Nephron (organoid): ENCODE results near the gene NEIL3.
A peak's percentile ranks its signal among the peaks of the same experiment; 100 is the strongest.

ENCODE experiments used
- H3K27ac Mint-ChIP-seq, 3 experiments: 2 replicates each; pipeline ENCODE4 v1.8.0; 2020; ENCODE audit warnings: mixed read lengths in 3 of 3, mild to moderate bottlenecking in 2 of 3, moderate library complexity in 1 of 3
- H3K27me3 Mint-ChIP-seq: 2 replicates; pipeline ENCODE4 v1.8.0; 2021; ENCODE audit warnings: low read depth, mild to moderate bottlenecking, moderate library complexity, mixed read lengths
- H3K36me3 Mint-ChIP-seq: 2 replicates; pipeline ENCODE4 v1.8.0; 2020; ENCODE audit warnings: low read depth, mixed read lengths
- H3K4me1 Mint-ChIP-seq: 2 replicates; pipeline ENCODE4 v1.8.0; 2020; ENCODE audit warnings: mixed read lengths
- H3K4me3 Mint-ChIP-seq, 3 experiments: 2 replicates each; pipeline ENCODE4 v1.8.0; 2020; ENCODE audit warnings: mild to moderate bottlenecking in 3 of 3, mixed read lengths in 3 of 3, moderate library complexity in 2 of 3
- H3K9me3 Mint-ChIP-seq: 2 replicates; pipeline ENCODE4 v1.8.0; 2020; ENCODE audit warnings: mixed read lengths
- TF ChIP-seq, protein P1 (sequence below), 3 experiments: fragments of 200-600 bp; sonication (generic); IDR thresholded peaks; one replicate each; pipeline ENCODE4 v1.5.0; 2021; ENCODE audit warnings: antibody characterized with exemption in 3 of 3; ENCODE audit not compliant: unreplicated experiment in 3 of 3

NEIL3 gene

DNA sequence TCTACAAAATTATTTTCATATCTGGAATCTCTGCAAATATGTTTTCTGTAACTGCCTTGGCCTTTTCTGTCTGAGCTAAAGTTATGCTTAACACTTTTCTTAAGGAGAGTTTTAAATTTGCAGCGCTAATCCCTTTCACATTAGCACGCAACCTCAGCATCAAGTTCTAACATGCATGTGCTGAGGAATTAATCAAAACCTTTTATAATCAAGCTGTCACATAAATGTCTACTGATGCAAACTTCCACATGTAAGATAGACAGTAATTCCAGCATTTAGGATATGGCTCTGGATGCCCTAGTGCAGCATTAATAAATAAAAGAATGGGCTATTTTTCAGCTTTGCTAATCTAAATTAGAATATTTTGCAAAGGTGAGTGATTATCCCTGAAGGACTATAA is 17.5 kb upstream of the NEIL3 start:
- Mint-ChIP-seq H3K36me3 (no peaks in the 10 kb centered on the region), H3K4me3 (no peak overlapping the region), H3K9me3 (no peaks in the 10 kb centered on the region), H3K27me3 (peaks cover 6% of the 10 kb centered on the region), H3K27ac (peak overlapping the region in 2 of 3 experiments; percentile 3 to 49), H3K4me1 (no peaks in the 10 kb centered on the region)
- TF ChIP-seq, protein P1, sequence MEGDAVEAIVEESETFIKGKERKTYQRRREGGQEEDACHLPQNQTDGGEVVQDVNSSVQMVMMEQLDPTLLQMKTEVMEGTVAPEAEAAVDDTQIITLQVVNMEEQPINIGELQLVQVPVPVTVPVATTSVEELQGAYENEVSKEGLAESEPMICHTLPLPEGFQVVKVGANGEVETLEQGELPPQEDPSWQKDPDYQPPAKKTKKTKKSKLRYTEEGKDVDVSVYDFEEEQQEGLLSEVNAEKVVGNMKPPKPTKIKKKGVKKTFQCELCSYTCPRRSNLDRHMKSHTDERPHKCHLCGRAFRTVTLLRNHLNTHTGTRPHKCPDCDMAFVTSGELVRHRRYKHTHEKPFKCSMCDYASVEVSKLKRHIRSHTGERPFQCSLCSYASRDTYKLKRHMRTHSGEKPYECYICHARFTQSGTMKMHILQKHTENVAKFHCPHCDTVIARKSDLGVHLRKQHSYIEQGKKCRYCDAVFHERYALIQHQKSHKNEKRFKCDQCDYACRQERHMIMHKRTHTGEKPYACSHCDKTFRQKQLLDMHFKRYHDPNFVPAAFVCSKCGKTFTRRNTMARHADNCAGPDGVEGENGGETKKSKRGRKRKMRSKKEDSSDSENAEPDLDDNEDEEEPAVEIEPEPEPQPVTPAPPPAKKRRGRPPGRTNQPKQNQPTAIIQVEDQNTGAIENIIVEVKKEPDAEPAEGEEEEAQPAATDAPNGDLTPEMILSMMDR (IDR thresholded peaks at IDR 0.05; ENCODE audit: unreplicated experiment in 3 of 3): no peak

DNA sequence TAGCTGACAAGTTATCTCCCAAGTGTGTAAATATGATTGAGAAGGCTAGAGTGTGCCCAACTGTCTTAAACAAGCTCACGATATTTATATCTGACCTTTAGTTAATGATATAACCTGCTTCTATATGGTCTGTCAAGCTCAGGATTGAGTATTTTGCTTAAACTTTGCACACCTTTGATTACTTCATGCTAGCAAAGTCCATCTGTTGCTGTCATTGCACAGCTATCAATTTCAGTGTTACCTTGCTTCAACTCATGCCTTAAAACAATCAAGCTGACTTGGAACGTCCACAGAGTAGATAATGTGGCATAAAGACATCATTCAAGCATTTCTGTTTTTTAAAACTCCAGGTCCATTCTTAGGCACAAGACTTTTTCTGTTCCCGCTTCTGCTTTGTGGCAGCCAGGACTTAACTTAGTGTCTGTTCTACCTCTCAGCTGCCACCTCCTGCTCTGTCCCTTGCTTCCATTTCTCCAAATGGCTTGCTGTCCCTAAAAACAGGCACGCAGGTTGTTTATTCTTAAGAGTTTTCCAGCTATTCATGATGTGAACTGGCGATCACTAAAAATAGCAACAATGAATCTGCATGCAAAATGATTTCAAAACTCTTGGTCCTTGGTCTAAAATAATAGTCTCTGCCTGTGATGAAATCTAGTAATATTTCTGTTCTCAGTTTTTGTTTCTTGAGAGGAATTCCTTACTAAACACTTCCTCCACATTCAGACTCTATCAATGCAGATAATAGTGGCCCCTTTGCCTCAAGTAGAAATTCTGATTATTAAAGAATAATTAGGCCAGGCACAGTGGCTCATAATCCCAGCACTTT is 16.3 kb upstream of the NEIL3 start:
- H3K27ac Mint-ChIP-seq: peak overlapping the region in 1 of 3 experiments; percentile 76

GRCh38 chr4:177297785-177298391 is 11.8 kb upstream of the NEIL3 start:
- no peak overlapping the region for H3K27ac Mint-ChIP-seq
- H3K27me3 Mint-ChIP-seq: no peaks in the 10 kb centered on the region
- TF ChIP-seq, protein P1 (IDR thresholded peaks at IDR 0.05; ENCODE audit: unreplicated experiment in 3 of 3): no peak
- no peak overlapping the region for H3K4me3 Mint-ChIP-seq
- no peaks in the 10 kb centered on the region for H3K4me1 Mint-ChIP-seq
- no peaks in the 10 kb centered on the region for H3K36me3 Mint-ChIP-seq
- H3K9me3 Mint-ChIP-seq: peaks cover 5% of the 10 kb centered on the region

More for the DNA sequence above, 16.3 kb upstream of the NEIL3 start:
- no peaks in the 10 kb centered on the region for H3K36me3 Mint-ChIP-seq
- no peak overlapping the region for H3K4me3 Mint-ChIP-seq
- H3K9me3 Mint-ChIP-seq: peaks cover 5% of the 10 kb centered on the region
- H3K4me1 Mint-ChIP-seq: no peaks in the 10 kb centered on the region
- H3K27me3 Mint-ChIP-seq: peaks cover 3% of the 10 kb centered on the region
- TF ChIP-seq, protein P1 (IDR thresholded peaks at IDR 0.05; ENCODE audit: unreplicated experiment in 3 of 3): no peak

DNA sequence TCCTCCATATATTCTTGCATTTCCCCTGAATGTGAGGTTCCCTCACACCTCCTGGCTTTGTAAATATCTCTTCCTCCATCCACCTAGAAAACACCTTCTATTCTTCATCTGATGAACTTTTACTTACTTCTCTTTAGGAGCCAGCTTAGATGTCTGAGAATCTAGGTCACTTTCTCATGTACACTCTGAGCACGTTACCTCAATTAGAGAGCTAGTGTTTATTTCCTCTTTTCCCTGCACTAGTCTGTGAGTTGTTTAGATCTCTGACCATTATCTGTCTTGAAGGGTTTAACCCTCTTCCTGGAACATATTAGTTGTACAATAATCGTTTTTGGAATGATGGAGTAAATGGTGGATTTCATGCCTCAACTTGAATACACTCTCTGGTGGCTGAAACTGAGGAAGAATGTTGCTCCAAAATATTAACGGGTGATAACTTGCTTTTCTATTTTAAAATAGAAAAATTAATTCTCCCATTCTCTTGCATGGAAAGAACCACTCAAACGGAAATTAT is 8.5 kb upstream of the NEIL3 start:
- H3K4me3 Mint-ChIP-seq: no peak overlapping the region
- H3K27me3 Mint-ChIP-seq: no peaks in the 10 kb centered on the region
- no peak overlapping the region for H3K27ac Mint-ChIP-seq
- peaks cover 5% of the 10 kb centered on the region for H3K9me3 Mint-ChIP-seq
- H3K36me3 Mint-ChIP-seq: no peaks in the 10 kb centered on the region
- H3K4me1 Mint-ChIP-seq: no peaks in the 10 kb centered on the region
- TF ChIP-seq, protein P1 (IDR thresholded peaks at IDR 0.05; ENCODE audit: unreplicated experiment in 3 of 3): no peak

GRCh38 chr4:177302371-177303100 is 7.1 kb upstream of the NEIL3 start:
- TF ChIP-seq, protein P1 (IDR thresholded peaks at IDR 0.05; ENCODE audit: unreplicated experiment in 3 of 3): no peak
- H3K9me3 Mint-ChIP-seq: peaks cover 5% of the 10 kb centered on the region
- no peaks in the 10 kb centered on the region for H3K27me3 Mint-ChIP-seq
- no peak overlapping the region for H3K4me3 Mint-ChIP-seq
- no peaks in the 10 kb centered on the region for H3K4me1 Mint-ChIP-seq
- H3K36me3 Mint-ChIP-seq: no peaks in the 10 kb centered on the region
- H3K27ac Mint-ChIP-seq: no peak overlapping the region
